GM18858 (cell line): ENCODE results near the gene UGT1A9.
"Not testable (repeated sequence)": the region's sequence is repeated elsewhere in the genome, so short reads cannot be mapped to it uniquely, and the experiment has no call there.

Source experiments
- ATAC-seq: cut with Tn5 transposase; IDR thresholded peaks from one replicate; pipeline ENCODE4 v1.9.1; 2021; ENCODE audit not compliant: unreplicated experiment

UGT1A9 gene

GRCh38 chr2:233679196-233679595, 7.5 kb downstream of the UGT1A9 start:
- no peak for ATAC-seq

GRCh38 chr2:233680361-233681045, 8.8 kb downstream of the UGT1A9 start:
- no peak for ATAC-seq

DNA sequence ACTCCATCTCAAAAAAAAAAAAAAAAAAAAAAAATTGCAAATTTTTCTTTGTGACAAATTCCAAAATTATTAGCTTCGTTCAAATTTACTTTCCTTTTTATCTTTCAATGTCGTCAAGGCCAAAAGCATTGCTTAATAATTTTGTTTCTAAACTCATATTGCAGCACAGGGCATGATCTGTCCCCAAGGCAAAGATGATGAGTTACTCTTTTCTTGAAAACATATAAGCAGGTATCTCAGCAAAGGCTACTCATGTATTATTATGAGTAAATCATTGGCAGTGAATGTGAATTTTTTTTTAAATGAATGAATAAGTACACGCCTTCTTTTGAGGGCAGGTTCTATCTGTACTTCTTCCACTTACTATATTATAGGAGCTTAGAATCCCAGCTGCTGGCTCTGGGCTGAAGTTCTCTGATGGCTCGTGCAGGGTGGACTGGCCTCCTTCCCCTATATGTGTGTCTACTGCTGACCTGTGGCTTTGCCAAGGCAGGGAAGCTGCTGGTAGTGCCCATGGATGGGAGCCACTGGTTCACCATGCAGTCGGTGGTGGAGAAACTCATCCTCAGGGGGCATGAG, 9.9 kb downstream of the UGT1A9 start, which contains the start of gene UGT1A7:
Gene UGT1A7 (plus strand): TSS at position 381 of the 579 bp plus-strand sequence. CDS start 37 bp downstream, at position 418.
- ATAC-seq: no peak

DNA sequence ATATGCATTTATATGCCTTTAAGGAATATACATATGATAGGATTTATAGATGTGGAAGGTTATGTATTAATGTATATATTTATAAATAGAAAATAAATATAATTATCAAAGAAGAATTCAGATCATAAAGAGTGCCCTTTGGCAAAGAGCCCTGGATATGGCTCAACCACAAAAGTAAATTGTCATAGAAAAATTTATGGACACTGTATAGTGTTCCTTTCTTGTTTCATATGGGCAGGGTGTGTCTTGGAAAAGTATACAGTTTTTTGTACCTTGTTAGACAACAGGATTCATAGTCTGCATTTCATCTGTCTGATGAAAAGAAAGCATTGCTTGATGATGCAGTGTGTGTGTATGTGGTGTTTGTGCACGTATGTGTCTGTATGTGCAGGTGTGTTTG, 12.9 kb downstream of the UGT1A9 start:
- ATAC-seq: no peak

- no peak for ATAC-seq
Measured at GRCh38 chr2:233686928-233687327, 15.2 kb downstream of the UGT1A9 start.

- no peak for ATAC-seq
Measured at GRCh38 chr2:233688341-233688740, 16.6 kb downstream of the UGT1A9 start.

DNA sequence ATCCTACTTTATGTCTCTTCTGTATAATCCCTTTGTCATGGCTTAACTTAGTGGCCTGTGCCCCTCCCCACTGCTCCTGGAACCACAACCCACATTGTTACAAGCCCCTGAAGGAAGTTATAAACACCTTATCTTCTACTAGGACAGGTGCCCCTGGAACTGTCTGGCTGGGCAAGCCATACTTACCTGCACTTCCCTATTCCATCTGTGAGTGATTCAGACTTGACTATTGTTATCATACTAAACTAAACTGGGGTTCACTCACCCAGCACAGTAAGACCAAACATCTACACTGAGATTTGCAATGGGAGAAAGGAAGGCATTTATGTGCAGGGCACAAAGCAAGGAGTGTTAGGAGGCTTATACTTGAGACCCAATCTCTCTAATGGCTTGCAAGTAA, 17.3 kb downstream of the UGT1A9 start:
- ATAC-seq: no peak

DNA sequence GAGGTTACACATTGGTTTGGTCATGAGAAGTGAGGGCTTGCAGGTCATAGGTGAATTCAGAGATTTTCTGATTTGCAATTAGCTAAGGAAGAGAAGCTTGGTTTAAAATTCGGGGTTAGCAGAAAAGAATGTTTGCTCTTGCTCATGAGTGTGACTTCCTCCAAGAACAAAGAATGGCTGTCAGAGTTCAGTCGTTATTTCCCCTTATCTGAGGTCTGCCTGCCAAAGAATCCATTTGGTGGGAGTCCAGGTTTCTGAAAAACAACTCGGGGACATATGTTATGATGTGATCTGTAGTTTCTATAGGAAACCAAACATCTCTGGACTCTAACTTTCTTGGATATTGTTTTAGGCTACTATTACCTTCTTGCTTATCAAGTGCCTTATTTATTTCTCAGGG, 17.8 kb downstream of the UGT1A9 start:
- no peak for ATAC-seq

DNA sequence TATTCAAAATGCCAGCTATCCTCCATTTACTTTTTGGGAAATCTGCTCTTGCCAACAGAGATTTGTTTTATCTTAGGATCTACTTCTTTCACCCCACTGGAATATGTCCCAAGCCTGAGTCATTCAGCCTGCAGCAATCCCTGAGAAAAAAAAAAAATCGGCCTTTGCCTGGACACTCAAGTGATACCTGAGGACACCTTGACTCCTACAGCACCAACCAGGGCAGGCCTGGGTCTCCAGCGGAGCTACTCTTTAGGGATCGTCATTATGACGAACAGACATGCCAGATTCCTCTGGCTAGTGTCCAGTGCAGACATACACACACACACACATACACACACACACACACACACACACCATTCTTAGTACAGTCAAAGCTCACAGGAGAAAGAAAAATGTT, 18.7 kb downstream of the UGT1A9 start:
- no peak for ATAC-seq

- ATAC-seq: no peak
Measured at GRCh38 chr2:233691443-233692433, 20.0 kb downstream of the UGT1A9 start.

DNA sequence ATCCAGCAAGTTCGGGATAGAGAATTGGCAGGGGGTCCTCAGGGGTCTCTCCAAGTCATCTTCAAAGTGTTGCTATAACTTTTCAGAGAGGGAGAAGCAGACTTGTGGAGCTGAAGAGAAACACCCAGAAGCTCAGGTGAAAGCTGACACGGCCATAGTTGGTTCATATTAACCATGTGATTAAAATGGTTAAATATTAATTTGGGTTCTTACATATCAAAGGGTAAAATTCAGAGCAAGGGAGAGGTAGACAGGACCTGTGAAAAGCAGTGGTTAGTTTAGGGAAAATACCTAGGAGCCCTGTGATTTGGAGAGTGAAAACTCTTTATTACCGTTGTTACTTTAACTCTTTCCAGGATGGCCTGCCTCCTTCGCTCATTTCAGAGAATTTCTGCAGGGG, 20.9 kb downstream of the UGT1A9 start, which contains the start of gene UGT1A6:
Gene UGT1A6 (plus strand): TSS at position 243 of the 400 bp plus-strand sequence. CDS start 115 bp downstream, at position 358.
- no peak for ATAC-seq

- no peak for ATAC-seq
Measured at GRCh38 chr2:233693963-233694362, 22.3 kb downstream of the UGT1A9 start.

- no peak for ATAC-seq
Measured at GRCh38 chr2:233698740-233699139, 27.0 kb downstream of the UGT1A9 start.

GRCh38 chr2:233699424-233700027, 27.8 kb downstream of the UGT1A9 start:
- ATAC-seq: no peak

GRCh38 chr2:233700028-233700635, 28.4 kb downstream of the UGT1A9 start:
- ATAC-seq: no peak

DNA sequence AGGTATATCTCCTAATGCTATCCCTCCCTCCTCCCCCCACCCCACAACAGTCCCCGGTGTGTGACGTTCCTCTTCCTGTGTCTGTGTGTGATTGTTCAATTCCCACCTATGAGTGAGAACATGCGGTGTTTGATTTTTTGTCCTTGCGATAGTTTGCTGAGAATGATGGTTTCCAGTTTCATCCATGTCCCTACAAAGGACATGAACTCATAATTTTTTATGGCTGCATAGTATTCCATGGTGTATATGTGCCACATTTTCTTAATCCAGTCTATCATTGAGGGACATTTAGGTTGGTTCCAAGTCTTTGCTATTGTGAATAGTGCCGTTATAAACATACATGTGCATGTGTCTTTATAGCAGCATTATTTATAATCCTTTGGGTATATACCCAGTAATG, 29.1 kb downstream of the UGT1A9 start:
- not testable (repeated sequence) for ATAC-seq

DNA sequence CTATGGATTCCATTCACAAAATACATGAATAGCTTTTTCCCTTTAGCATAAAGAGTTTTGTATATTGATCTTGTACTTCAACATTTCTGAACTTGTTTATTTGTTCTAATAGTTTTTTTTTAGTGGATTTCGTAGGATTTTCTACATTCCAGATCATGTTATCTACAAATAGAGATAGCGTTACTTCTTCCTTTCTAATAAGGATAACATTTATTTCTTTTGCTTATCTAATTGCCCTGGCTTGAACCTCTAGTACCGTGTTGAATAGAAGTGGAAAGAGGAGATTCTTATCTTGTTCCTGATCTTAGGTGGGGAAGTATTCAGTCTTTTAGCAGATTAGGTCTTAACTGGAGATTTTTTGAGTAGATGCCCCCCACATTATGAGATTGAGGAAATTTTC, 30.5 kb downstream of the UGT1A9 start:
- no peak for ATAC-seq

DNA sequence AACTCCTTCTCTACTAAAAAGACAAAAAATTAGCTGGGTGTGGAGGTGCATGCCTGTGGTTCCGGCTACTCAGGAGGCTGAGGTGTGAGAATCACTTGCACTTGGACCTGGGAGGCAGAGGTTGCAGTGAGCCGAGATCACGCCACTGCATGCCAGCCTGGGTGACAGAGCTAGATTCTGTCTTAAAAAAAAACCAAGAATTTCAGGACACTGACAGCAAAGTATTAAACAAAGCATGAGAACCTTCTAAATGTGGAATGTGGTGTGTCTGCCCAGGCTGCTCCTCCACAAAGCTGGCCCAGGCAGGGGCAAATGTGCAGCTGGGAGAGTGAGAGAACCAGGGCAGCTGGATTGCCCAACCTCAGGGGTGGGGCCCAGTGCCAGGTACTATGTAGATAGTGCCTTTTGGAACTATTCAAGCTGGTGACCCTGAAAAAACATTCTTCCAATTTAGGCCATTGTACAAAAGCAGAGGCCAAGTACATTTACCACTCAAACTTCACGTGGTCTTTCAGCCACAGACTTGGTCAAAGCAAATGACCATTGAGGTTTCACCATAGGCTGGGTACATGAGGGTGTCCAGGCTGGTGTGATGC, 34.3 kb downstream of the UGT1A9 start:
- no peak for ATAC-seq

DNA sequence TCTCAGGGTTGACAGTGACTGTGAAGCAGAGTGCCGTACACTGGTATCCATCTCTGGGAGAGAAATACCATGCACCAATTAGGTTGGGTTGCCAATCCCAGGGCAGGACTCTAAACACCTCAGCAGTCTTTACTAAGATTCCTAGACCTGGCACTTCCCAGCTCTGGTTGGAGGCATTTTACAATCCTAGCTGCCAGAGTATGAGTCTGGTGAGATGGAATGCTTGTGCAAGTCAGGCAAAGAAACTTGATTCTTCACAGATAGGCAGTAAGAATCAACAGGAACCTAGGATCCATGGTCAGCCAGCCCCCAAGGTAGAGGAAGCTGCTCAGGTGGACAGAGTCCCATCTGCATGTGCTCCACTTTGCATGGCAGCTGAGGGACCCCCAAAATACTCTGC, 35.0 kb downstream of the UGT1A9 start:
- no peak for ATAC-seq

DNA sequence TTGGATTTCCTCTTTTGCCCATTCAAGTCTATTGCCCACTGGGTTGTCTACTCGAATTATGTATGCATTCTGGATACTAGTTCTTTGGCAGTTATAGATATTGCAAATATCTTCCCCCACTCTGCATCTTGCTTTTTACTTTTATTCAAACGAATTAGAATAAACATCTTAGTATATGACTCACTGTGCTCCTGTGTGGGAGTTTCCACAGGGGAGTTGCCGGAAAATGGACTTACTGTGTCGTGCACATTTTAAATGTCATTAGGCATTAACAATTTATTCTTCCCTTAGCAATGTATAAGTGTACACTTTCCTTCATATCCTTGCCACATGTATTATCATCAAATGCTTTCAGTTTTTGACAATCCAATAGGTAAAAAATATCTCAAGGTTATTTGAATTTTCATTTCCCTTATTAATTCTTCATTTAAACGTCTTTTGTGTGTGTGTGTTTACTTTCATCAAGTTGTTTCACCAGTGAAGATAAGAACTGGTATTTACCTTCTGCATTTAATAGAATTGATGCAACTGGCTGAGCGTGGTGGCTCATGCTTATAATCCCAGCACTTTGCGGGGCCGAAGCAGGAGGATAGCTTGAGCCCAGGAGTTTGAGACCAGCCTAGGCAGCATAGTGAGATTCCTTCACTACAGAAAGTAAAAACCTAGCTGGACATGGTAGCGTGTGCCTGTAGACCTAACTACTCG, 36.4 kb downstream of the UGT1A9 start:
- no peak for ATAC-seq
